ENCODE measurements around the gene ERN2. TPM values are rescaled to one million over a fixed set of nuclear protein-coding genes. Genes with fewer than 3 reads are reported as not detected.
A peak's percentile ranks its signal among the peaks of the same experiment; 100 is the strongest.

Gene ERN2
- total RNA-seq, 1 donor from 2014 or later = not detected

GRCh38 chr16:23642246-23642774 is 70.7 kb downstream of the ERN2 start:
- H3K4me2 ChIP-seq (ENCODE audit: low read length) = peak overlapping the region; percentile 87
- Mint-ChIP-seq H3K4me3 (ENCODE audit: unreplicated experiment) (peak overlapping the region; percentile 99), H3K27ac (ENCODE audit: unreplicated experiment) (peak overlapping the region; percentile 97), H3K27me3 (ENCODE audit: low read depth, unreplicated experiment) (no peaks in the 10 kb centered on the region), H3K9me3 (ENCODE audit: unreplicated experiment) (no peaks in the 10 kb centered on the region), H3K36me3 (ENCODE audit: low read depth, unreplicated experiment) (peaks cover 19% of the 10 kb centered on the region), H3K4me1 (ENCODE audit: low read depth, unreplicated experiment) (peaks cover 3% of the 10 kb centered on the region)
- no peaks in the 10 kb centered on the region for H3K27me3 ChIP-seq (ENCODE audit: insufficient read depth, low read length)
- H3K9ac ChIP-seq (ENCODE audit: low read length) = peak overlapping the region; percentile 96
- no peak for TF ChIP-seq EZH2 (IDR thresholded peaks at IDR 0.05; ENCODE audit: insufficient read depth, low read length)
- TF ChIP-seq CTCF (IDR thresholded peaks at IDR 0.05; ENCODE audit: insufficient read depth, low read depth, low read length) = no peak
- H3K4me3 ChIP-seq (ENCODE audit: insufficient read depth, low read depth, low read length) = peak overlapping the region; percentile 97
- FAIRE-seq (no peak), DNase-seq (ENCODE audit: low read depth) (no peak)
- peaks cover 15% of the 10 kb centered on the region for H3K4me1 ChIP-seq (ENCODE audit: insufficient read depth, low read length)
- H3K79me2 ChIP-seq (ENCODE audit: insufficient read depth, low read length) = peaks cover 70% of the 10 kb centered on the region
- peaks cover 18% of the 10 kb centered on the region for H3K36me3 ChIP-seq (ENCODE audit: insufficient read depth, low read length)
- H2AFZ ChIP-seq (ENCODE audit: low read depth, low read length) = peak overlapping the region; percentile 85
- no peaks in the 10 kb centered on the region for H3K9me3 ChIP-seq (ENCODE audit: insufficient read depth, low read depth, low read length)
- peaks cover 28% of the 10 kb centered on the region for H4K20me1 ChIP-seq (ENCODE audit: insufficient read depth, low read length)
- H3K27ac ChIP-seq (ENCODE audit: low read depth, low read length) = peak overlapping the region; percentile 39

GRCh38 chr16:23640931-23641765 is 71.9 kb downstream of the ERN2 start, which contains the start of the genes DCTN5 and PALB2:
DCTN5 (plus strand) TSS chr16:23641466; CDS start chr16:23641543, 77 bp downstream.
PALB2 (minus strand) TSS chr16:23641310; CDS start chr16:23641157, 153 bp downstream.
- Histone ChIP-seq H3K9ac (ENCODE audit: low read length) (peak within 1 kb of the TSS; percentile 96), H4K20me1 (ENCODE audit: insufficient read depth, low read length) (peaks cover 17% of the 10 kb centered on the region), H3K4me3 (ENCODE audit: insufficient read depth, low read depth, low read length) (peak within 1 kb of the TSS; percentile 97), H3K4me1 (ENCODE audit: insufficient read depth, low read length) (peaks cover 15% of the 10 kb centered on the region), H3K36me3 (ENCODE audit: insufficient read depth, low read length) (peaks cover 15% of the 10 kb centered on the region), H3K79me2 (ENCODE audit: insufficient read depth, low read length) (peaks cover 60% of the 10 kb centered on the region), H3K4me2 (ENCODE audit: low read length) (peak within 1 kb of the TSS; percentile 87), H2AFZ (ENCODE audit: low read depth, low read length) (peak within 1 kb of the TSS; percentile 87), H3K27ac (ENCODE audit: low read depth, low read length) (peak within 1 kb of the TSS; percentile 86), H3K9me3 (ENCODE audit: insufficient read depth, low read depth, low read length) (no peaks in the 10 kb centered on the region), H3K27me3 (ENCODE audit: insufficient read depth, low read length) (no peaks in the 10 kb centered on the region)
- Mint-ChIP-seq H3K4me3 (ENCODE audit: unreplicated experiment) (peak within 1 kb of the TSS; percentile 99), H3K36me3 (ENCODE audit: low read depth, unreplicated experiment) (peaks cover 13% of the 10 kb centered on the region), H3K27ac (ENCODE audit: unreplicated experiment) (peak within 1 kb of the TSS; percentile 97), H3K27me3 (ENCODE audit: low read depth, unreplicated experiment) (no peaks in the 10 kb centered on the region), H3K9me3 (ENCODE audit: unreplicated experiment) (no peaks in the 10 kb centered on the region), H3K4me1 (ENCODE audit: low read depth, unreplicated experiment) (peaks cover 3% of the 10 kb centered on the region)
- DNase-seq (ENCODE audit: low read depth) (peak; percentile 88), FAIRE-seq (peak; percentile 29)
- TF ChIP-seq CTCF (IDR thresholded peaks at IDR 0.05; ENCODE audit: insufficient read depth, low read depth, low read length) (no peak), EZH2 (IDR thresholded peaks at IDR 0.05; ENCODE audit: insufficient read depth, low read length) (no peak)
